ENCODE measurements around the gene ZFP36.

GRCh38 chr19:39407410-39407659 lies 688 bp downstream of the ZFP36 start:
- no peak for TF ChIP-seq YY1 (IDR thresholded peaks at IDR 0.05; ENCODE audit: insufficient read depth, insufficient read length)
- TF ChIP-seq SUZ12 (IDR thresholded peaks at IDR 0.05; ENCODE audit: extremely low read depth, insufficient read depth, insufficient read length), result no peak
